Body of pancreas (tissue), 4 donors: ENCODE results near the gene CAVIN4.

Source experiments
- POLR2A ChIP-seq, 3 donors: fragments of 450-650 bp; IDR thresholded peaks; one replicate each; pipeline ENCODE4 v1.6.1; 2016; ENCODE audit warnings: antibody characterized with exemption in 3 of 3, mild to moderate bottlenecking in 2 of 3
- TF ChIP-seq, protein P1 (sequence below), 7 experiments: fragments of 450-650 bp in 4 of 7; fragments of 200-600 bp in 3 of 7; sonication (generic) in 3 of 7; IDR thresholded peaks; one replicate each; pipeline ENCODE4 v1.5.1; 2016 to 2019; ENCODE audit warnings: antibody characterized with exemption in 7 of 7

DNA sequence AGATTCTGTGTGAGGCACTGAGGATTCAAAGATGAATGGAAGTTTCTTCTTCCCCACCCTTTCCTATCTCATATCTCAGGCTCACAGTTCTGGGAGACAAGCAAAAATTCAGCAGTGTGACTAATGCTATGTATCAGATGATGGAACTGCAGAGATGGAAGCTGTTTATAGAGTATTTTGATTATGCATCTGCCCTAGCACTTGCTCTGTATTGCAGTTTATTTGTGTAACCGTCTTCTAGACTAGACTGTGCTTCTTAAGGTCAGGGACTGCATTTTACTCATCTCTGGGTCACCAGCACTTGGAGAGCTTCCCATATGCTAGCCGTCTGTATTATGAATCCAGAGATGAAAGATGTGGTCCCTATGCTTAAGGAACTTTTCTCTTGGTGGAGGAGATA is 12.6 kb downstream of the CAVIN4 start:
- TF ChIP-seq, protein P1, sequence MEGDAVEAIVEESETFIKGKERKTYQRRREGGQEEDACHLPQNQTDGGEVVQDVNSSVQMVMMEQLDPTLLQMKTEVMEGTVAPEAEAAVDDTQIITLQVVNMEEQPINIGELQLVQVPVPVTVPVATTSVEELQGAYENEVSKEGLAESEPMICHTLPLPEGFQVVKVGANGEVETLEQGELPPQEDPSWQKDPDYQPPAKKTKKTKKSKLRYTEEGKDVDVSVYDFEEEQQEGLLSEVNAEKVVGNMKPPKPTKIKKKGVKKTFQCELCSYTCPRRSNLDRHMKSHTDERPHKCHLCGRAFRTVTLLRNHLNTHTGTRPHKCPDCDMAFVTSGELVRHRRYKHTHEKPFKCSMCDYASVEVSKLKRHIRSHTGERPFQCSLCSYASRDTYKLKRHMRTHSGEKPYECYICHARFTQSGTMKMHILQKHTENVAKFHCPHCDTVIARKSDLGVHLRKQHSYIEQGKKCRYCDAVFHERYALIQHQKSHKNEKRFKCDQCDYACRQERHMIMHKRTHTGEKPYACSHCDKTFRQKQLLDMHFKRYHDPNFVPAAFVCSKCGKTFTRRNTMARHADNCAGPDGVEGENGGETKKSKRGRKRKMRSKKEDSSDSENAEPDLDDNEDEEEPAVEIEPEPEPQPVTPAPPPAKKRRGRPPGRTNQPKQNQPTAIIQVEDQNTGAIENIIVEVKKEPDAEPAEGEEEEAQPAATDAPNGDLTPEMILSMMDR (IDR thresholded peaks at IDR 0.05), result no peak
- no peak for TF ChIP-seq POLR2A (IDR thresholded peaks at IDR 0.05)
